HG03103 (cell line): Measurements from ENCODE around the gene SLC22A13.
"Not testable (repeated sequence)": the region's sequence is repeated elsewhere in the genome, so short reads cannot be mapped to it uniquely, and the experiment has no call there.

Experiments
- ATAC-seq: cut with Tn5 transposase; IDR thresholded peaks from one replicate; pipeline ENCODE4 v1.9.1; 2021; ENCODE audit warnings: low read depth; ENCODE audit not compliant: unreplicated experiment

Gene SLC22A13

DNA sequence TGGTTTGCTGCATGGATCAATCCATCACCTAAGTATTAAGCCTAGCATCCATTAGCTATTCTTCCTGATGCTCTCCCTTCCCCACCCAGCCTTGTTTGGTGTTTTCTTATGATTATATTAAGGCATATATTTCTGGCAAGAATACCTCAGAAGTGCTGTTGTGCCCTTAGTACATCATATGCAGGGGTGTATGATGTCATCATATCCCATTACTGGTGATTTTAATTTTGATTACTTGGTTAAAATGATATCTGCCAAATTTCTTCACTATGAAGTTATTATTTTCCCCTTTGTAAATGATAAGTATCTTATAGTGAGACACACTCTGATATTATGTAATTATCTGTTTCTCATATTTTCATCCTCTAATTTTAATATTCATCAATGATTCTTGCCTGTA is 31.9 kb downstream of the SLC22A13 start:
- no peak for ATAC-seq

DNA sequence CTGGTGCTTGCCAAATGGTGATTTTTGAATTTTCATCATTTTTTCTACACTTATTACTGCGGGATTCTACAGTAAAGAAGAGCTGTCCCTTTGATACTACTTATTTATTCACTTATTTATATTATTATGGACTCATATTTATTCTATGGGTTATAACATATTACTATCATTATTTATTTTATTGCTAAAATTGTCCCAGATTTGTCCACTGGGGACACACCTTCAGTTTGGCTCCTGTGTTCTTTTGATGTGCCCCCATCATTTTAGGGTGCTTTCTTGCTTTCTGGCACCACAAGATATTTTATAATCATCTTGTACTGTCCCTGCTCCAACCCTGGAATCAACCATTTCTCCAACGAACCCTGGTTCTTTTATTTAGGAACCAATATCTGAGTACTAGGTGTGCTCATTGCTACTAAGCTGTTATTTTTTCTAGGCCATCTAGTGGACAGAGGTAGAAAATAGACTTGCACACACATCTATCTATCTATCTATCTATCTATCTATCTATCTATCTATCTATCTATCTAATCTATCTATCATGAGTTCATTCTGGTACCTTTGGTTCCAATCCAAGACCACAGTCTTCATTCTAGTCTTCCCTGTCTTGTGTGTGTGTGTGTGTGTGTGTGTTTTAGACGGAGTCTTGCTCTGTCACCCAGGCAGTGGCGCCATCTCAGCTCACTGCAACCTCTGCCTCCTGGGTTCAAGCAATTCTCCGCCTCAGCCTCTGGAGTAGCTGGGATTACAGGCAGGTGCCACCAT is 32.5 kb downstream of the SLC22A13 start:
- no peak for ATAC-seq

DNA sequence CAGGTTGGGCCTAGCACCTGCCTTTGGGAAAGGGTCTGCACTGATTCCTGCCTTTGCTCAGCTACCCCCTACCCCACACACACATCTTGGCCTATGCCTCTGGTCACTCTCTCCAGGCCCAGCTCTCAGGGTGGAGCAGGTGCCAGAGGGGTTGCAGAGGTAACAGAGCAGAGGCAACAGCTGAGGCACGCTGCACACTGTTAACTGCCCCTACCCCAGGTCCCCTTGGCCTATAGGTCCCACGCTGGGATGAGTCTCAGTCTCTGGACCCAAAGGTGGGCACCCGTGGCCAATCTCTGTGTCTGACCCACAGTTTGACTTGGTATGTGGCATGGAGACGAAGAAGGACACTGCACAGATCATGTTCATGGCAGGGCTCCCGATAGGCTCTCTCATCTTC is 41.3 kb downstream of the SLC22A13 start:
- no peak for ATAC-seq

DNA sequence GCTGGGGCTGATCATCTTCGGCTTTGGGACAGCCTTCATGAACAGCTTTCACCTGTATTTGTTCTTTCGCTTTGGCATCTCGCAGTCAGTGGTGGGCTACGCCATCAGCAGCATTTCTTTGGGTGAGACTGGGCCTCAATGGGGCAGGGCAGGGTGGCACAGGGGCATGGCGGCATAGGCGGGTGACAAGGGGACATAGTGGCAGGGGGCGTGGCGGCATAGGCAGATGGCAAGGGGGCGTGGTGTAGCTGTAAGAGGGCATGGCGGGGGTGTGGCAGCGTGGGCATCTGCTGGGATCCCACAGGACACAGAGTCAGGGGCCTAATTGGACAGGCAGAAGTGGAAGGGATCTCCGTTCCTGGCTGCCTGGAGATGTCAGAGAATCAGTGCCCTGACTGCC is 42.0 kb downstream of the SLC22A13 start:
- ATAC-seq, result no peak

DNA sequence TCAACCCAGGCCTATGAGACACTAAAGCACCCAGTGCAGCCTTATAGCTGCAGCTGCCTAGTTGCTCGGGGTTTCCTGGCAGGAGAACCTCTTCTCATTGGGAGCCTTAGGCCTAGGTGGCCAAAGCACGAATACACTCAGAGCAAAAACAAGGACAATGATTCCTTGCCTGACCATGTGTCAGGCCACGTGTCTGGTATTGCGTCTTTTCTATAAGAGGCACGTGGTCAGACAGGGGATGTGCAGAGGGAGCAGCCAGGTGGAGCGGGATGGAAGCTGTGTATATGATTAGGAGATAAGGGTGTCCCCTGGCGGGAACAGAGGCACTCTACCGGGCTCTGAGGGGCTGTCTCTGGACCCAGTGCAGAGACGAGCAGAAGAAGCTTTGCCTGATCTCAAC is 42.8 kb downstream of the SLC22A13 start:
- ATAC-seq, result no peak

DNA sequence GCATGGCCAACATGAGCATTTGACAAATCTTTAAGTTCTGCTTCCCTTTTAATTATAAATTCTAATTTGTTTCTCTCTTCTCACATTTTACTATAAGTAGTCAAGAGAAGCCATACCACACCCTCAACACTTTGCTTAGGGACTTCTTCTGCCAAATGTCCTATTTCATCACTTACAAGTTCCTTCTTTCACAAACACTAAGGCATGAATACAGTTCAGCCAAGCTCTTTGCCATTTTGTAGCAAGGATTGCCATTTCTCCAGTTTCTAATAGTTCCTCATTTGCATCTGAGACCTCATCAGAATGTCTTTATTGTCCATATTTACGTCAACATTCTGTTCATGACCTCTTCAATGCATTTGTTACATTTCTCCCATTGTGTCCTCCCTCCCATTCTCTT is 45.9 kb downstream of the SLC22A13 start:
- ATAC-seq, result no peak

DNA sequence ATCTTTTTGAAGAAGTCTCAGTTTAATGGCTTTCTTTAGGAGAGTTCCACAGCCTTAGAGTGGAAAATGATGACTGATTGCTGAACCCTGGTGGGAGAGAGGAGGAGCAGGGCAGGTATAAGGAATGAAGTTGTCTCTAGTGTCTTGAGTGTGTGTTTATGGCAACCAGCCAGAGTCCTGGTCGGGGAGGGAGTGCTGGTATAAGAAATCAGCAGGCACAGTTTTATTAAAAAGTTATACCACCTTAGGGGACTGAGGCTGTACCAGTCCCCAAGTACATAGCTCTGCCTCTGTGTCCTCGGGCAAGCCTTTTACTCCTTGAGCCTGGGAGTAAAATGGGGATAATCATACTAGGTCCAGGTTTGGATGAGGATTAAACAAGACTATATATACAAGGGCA is 46.3 kb downstream of the SLC22A13 start:
- ATAC-seq, result no peak

DNA sequence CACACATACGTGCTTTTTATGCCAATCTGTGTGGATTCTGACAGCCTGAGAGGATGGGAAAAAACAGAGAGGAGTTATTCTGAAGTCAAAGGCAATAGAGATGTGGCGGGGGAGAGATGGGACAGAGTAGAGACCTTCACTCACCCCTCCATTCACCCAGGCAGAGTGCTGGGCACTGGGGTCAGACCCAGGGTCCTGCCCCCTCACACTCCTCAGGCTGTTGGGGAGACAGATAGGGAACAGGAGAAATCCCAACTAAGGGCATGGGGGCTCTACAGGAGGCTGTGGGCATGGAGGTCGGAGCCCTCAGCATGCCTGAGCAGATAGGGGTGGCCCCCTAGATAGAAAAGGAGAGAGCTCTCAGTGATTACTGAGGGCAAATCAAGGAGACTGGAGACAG is 46.7 kb downstream of the SLC22A13 start:
- ATAC-seq, result no peak

DNA sequence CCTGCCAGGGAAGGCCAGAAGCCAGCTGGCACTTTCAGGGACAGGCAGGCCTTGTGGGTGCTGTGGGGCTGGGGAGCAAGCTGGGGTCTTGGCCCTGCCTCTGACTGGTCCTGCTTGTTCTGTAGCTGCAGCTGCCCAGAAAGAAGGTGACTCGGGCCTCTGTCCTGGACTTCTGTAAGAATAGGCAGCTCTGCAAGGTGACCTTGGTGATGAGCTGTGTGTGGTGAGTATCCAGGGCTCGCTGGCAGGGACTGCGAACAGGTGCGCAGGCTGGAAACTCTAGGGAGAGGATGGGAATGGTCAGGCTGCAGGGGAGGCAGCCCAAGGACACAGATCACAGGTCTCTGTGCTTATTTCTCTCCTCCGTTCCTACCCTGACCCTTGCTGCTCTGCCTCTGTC is 47.7 kb downstream of the SLC22A13 start:
- no peak for ATAC-seq

DNA sequence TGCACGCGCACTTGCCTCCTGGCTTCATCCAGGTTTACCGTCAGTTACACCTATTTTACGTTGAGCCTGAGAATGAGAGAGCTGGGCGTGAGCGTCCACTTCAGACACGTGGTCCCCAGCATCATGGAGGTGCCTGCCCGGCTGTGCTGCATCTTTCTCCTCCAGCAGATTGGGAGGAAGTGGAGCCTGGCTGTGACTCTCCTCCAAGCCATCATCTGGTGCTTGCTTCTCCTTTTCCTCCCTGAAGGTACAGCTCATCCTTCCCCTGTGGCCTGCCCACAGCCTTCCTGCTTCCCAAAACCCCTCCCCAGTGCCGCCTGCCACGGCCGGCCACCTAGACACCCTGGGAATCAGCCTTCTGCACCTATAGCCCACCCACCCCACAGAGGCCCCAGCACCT is 48.1 kb downstream of the SLC22A13 start:
- no peak for ATAC-seq

DNA sequence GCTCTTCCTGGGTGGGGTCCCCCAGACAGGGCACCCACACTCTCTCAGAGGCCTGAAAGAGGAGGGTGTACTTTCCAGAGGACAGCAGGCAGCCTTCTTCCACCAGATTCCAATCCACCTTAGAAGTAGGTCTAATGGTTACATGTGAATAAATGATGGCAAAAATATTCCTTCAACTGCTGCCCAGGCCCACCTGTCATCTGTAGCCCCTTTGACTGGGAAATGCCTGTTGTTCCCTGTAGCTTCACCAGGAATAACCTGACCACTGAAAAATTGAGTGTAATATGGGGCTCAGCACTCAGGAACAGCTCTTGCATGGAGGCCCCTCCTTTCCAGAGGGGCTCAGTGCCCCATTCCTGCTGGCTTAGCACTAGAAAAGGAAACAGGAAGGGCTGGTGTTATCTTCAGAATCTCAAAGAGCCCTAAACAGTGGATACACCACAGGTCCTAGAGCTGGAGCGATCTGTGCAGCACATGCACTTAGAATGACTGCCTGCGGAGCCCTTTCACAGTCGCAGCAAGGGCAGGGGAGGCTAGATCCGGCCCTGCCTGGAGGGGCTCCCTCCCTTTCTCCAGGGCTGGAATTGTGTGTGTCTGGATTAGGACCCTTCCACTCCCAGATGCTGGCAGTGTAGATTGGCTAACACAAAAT is 48.6 kb downstream of the SLC22A13 start:
- no peak for ATAC-seq

DNA sequence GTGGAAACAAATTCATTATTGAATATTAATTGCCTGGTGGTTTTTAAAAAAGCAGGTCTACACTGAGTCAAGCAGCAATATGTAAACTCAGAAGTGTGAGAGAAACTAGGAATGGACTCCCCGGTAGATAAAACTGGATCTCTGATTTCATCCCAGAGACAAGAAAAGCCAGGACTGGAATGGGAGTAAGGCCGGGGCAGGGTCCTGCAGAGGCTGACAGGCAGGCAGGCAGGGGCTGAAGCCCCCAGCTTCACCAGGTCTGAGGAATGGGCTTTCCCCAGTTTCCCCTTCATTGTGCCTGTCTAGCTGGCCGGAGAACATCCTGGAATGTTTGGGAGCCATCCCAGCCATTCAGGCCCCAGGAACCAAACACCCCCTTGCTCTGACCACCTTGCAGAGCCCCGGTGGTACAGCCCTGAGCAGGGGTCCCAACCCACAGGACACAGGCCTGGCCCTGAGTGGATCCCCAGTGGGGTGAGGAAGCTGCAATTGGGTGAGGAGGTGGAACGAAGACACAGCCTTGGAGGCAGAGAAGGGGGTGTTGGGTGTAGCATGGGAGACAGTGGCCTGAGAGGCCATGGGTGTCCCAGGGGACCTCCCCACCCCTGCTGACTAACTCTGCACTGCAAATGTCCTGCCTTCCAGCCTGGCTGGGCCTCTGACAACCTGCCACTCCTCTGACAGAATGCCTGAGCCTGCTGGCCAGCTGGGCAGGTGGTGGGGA is 49.3 kb downstream of the SLC22A13 start:
- ATAC-seq, result no peak

DNA sequence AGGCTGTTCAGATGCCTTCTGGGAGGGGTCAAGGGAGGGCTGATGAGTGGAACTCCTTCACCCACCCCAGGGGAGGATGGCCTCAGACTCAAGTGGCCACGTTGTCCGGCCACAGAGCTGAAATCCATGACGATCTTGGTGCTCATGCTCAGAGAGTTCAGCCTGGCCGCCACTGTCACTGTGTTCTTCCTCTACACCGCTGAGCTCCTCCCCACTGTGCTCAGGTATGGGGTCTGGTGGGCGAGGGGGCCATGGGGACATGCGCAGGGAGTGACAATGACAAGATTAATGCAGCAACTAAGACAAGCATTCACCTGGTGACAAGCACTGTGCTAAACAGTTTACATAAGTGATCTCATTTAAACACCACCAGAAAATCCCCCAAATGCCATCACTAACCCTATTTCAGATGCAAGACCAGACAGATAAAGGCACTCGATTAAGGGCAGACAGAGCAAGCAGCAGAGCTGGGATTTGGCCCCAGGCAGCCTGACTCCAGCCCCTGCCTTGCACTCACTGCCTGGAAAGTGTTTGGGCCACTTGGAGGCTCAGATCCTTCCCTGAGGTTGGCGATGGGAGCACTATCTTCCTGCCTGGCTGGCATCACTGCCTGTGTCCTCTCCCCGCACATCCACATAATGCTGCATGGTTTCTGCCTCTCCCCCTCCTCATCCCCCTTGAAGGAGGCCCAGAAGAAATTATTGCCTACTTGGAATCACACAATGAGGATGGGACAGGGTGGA is 50.0 kb downstream of the SLC22A13 start:
- ATAC-seq, result no peak

DNA sequence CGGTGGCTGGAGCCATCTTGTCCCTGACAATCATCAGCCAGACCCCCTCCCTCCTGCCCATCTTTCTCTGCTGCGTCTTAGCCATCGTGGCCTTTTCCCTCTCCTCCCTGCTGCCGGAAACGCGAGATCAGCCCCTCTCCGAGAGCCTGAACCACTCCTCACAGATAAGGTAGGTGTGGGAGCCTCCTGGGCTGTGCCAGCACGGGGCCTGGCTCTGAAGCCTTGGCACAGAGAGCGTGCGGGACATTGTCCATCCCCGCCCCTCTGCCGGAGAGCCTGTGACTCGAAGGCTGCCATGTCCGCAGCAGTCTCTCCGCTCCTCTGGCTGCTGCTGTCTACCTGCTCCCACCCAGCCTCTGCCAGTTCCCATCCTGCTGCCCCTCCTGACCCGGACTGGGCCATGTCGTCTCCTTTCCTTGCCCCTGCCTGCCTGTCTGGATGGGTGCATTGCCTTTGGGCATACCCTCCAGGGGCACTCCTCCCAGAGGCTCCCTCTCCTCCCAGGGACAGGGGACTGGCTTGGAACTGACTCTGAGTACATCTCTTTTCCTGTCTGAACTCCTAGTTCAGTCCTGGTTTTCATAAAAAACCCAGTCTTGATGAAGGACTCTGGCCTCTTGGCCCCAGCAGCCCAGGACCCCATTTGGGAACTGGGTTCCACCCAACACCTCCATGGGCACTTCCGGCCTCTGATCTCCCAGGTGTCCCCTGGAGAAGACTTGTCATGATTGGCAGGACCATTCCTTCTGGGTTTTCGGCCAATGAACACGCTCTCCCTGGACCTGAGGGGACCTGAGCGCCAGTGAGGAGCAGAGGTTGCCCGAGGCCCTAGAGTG is 51.0 kb downstream of the SLC22A13 start:
- ATAC-seq, result no peak

DNA sequence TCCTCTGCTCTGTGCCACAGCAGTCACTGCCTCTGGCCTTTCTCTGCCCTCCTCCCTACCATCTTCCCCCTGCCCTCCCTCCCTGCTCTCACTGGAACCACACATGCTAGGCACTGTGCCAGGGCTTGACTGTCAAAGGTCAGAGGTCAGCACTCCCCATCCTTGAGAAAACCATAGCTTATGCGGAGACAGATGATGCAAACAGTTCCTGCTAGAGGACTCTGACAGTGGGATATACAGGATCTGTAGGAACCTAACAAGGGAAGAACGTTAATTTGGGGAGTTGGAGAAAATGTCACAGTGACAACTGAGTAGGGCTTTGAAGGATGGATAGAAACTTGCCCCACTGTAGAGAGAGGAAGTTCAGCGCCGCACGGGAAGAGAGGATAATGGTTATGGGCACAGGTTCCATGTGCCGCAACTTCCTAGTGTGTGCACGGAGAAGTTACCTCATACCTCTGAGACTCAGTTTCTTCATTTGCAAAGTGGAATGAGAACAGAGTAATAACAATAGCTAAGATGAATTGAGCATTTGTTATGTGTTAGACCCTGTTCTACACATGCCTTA is 51.7 kb downstream of the SLC22A13 start:
- no peak for ATAC-seq

DNA sequence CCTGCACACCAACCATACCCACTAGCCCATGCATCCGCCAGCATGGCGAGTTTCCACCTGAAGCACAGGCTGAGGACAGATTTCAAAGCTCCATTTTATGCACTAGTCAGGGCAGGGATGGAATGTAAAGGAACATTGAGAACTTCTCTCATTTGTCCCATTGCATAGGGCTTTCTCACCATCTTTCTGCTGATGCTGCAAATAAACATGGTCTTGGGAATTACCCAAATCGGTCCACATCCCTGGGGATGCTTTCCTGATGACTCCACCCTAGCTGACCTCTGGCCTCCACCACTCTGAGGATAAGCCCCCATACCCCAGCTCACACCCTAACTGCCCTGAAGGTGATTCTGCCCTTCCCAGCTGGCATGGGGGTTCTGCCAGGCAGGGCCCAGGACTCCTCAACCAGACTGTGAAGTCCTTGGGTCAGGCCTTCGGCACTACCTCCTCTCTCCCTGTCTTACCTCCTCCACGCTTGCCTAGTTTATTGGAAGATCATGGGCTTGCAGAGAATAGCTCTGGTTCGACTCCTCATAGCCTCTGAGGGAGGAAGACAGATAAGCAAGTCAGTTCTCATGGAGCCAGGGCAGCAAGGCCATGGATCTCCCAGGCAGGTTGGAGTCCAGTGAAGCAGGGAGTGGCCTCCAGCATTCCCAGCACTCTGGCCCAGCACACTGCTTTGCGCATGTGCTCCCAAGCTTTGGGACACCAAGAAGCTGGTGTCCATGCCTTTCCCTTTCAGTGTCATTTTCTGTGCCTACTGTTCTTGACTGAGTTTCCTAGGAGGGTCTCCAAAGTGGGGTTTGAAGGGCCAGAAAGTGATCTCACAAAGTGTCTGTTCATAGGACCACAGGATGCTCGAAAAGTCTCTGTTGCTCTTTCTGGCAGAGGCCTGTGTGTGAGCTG is 53.4 kb downstream of the SLC22A13 start:
- ATAC-seq, result no peak

DNA sequence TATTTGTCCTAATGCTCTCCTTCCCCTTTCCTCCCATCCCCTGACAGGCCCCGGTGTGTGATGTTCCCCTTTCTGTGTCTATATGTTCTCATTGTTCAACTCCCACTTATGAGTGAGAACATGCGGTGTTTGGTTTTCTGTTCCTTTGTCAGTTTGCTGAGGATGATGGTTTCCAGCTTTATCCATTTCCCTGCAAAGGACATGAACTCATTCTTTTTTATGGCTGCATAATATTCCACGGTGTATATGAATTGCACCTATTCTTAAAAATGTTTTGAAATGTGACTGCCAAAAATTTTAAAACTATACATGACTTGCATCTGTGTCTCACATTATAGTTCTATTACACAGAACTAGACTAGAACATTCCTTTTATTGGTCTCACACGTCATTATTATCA is 55.0 kb downstream of the SLC22A13 start:
- not testable (repeated sequence) for ATAC-seq

DNA sequence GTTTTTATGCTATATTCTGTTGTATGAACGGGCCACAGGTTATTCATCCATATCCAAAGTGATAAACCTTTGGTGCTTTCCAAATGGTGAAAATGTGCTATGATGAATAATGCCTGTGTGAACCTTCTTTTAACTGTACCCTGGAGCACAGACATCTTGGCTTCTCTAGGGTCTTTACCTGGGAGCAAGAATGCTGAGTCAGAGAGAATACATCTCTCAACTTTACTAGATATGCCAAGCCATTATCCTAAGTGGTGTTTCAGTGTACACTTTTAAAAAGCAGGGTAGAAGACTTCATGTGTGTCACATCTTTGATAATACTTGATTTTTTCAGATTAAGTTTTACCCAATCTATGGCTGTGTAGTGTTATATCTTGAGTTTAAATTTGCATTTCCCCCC is 57.4 kb downstream of the SLC22A13 start:
- no peak for ATAC-seq

DNA sequence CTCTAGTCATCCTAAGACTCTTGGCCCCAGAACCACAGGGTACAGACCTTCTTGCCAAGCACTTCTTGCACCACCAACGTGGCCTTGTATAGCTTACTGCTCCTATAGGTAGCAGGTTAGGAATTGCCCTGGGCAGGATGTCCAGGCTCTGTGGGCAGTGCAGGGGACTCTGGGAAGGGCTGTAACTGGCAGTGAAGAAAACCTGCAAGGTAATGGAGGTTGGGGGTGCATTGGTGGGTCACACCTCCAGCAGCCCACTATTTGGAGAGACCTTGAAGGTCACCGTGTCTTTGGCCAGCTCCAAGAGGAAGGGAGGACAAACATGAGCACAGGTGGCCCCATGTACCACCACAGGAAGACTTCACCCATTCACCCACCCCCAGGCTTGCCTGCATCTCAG is 59.6 kb downstream of the SLC22A13 start:
- no peak for ATAC-seq
